Activated naive CD4-positive, alpha-beta T cell treated with anti-CD3 and anti-CD28 coated beads, Interleukin-2, amount 50 U/mL, for 16 hours (primary cell): ENCODE results near the gene CYB5A.

Experiments
- DNase-seq: peaks from one replicate; pipeline ENCODE4 v3.0.0-alpha.2; 2020

CYB5A gene

GRCh38 chr18:74204526-74205152 lies 87.1 kb downstream of the CYB5A start:
- DNase-seq: no peak

- no peak for DNase-seq
Observed at GRCh38 chr18:74203811-74204210, 88.0 kb downstream of the CYB5A start.
